Upper lobe of left lung (tissue), 6 donors: ENCODE measurements around the gene KIF1C. TPM values are rescaled to one million over a fixed set of nuclear protein-coding genes. Genes with fewer than 3 reads are reported as not detected.

ENCODE experiments used
- ATAC-seq, 2 donors: fragments of 200-7000 bp; cut with Tn5 transposase; one replicate each; pipeline ENCODE4 v1.9.1; 2022; ENCODE audit warnings: mild to moderate bottlenecking in 2 of 2, moderate library complexity in 2 of 2; ENCODE audit not compliant: low FRiP score in 2 of 2
- DNase-seq, 2 donors: peaks; one replicate each; pipeline ENCODE4 v3.0.0-alpha.2; 2019 to 2020
- H3K27ac ChIP-seq, 4 donors: fragments of 200-600 bp; sonication (generic); one replicate each; pipeline ENCODE4 v1.5.1; 2016 to 2019
- H3K27me3 ChIP-seq, 4 donors: fragments of 200-600 bp; sonication (generic); one replicate each; pipeline ENCODE4 v1.5.1; 2017 to 2019
- H3K36me3 ChIP-seq, 4 donors: fragments of 200-600 bp; sonication (generic); one replicate each; pipeline ENCODE4 v1.5.1; 2016 to 2019
- H3K4me1 ChIP-seq, 4 donors: fragments of 200-600 bp; sonication (generic); one replicate each; pipeline ENCODE4 v1.5.1; 2018 to 2019
- H3K4me3 ChIP-seq, 4 donors: fragments of 200-600 bp; sonication (generic); one replicate each; pipeline ENCODE4 v1.5.1; 2017 to 2019; ENCODE audit warnings: mild to moderate bottlenecking in 2 of 4, moderate library complexity in 1 of 4
- H3K9me3 ChIP-seq, 4 donors: fragments of 200-600 bp; sonication (generic); one replicate each; pipeline ENCODE4 v1.5.1; 2018 to 2019
- CTCF ChIP-seq, 6 experiments: fragments of 450-650 bp in 4 of 6; fragments of 200-600 bp in 2 of 6; sonication (generic) in 2 of 6; IDR thresholded peaks; one replicate each; pipeline ENCODE4 v1.5.1; 2016 to 2019; ENCODE audit warnings: antibody characterized with exemption in 6 of 6
- EP300 ChIP-seq, 4 donors: sonication (generic); formaldehyde crosslinking; IDR thresholded peaks; one replicate each; pipeline ENCODE4 v1.5.1; 2017; ENCODE audit warnings: antibody characterized with exemption in 4 of 4, control low read depth in 2 of 4
- POLR2A ChIP-seq, 4 donors: fragments of 450-650 bp; IDR thresholded peaks; one replicate each; pipeline ENCODE4 v1.5.1; 2016 to 2017; ENCODE audit warnings: antibody characterized with exemption in 4 of 4, mild to moderate bottlenecking in 2 of 4
- POLR2AphosphoS5 ChIP-seq, 2 donors: sonication (generic); formaldehyde crosslinking; IDR thresholded peaks; one replicate each; pipeline ENCODE4 v1.5.1; 2017; ENCODE audit warnings: antibody characterized with exemption in 2 of 2
- WGBS, 2 donors: methylation state at CpG; one replicate each; pipeline ENCODE4 v1.1.5; 2017 to 2018; 5-methylcytosine and 5-hydroxymethylcytosine counted together
- total RNA-seq, 6 donors: library from RNA; depleted of rRNA in 4 of 6; stranded (reverse); fragments of >200 nt in 4 of 6; gene quantifications; one replicate each; pipeline versions ENCODE4 v1.1.0 to v1.2.1, GENCODE V29; 2016 to 2021
- donor health status: DM: no; HTN: no; CAD: no; lungs with moderate emphysema.
- donor health status: DM: no; HTN: yes; CAD: no; lungs with severe emphysema.

The KIF1C gene
- total RNA-seq, 6 donors from 2014 or later, result 130 to 270 (median 206) TPM

DNA sequence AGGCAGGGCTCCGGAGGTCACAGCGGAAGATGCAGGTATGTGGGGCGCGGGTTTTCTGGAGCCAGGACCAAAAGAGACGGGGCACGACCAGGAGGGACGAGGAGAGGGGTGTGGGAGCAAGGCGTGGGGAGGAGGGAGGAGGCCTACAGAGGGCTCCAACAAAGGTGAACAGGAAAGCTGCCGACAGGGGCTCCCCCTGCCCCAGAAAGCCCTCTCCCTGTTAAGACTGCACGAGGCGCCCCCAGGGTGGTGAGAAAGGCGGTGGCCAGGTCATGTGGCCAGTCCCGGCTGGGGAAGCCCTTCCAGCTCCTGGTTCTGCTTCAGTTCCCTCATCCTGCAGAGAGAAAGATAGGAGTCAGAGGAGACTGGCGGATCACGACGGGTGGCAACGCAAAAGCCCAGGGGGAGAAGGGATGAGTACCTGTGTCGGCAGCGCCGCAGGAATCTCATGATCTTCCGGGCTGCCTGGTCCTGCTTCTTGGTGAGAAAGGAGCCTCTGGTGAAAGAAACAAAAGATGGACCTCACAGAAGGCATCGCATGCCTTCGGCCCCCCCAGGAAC lies 29.2 kb upstream of the KIF1C start:
- Histone ChIP-seq H3K27me3 (no peaks in the 10 kb centered on the region), H3K27ac (peak overlapping the region; percentile 90 to 95 (median 94)), H3K4me3 (peak overlapping the region; percentile 43 to 85 (median 74)), H3K36me3 (peaks cover 9 to 49% (median 34%) of the 10 kb centered on the region in 4 donors), H3K9me3 (no peaks in the 10 kb centered on the region), H3K4me1 (peaks cover 26 to 38% (median 33%) of the 10 kb centered on the region in 4 donors)
- ATAC-seq (no peak), DNase-seq (no peak)
- WGBS, 2 donors, result 45 to 48% methylated on average over 23 of the region's 23 CpGs
- no peak for TF ChIP-seq POLR2A (IDR thresholded peaks at IDR 0.05)
- TF ChIP-seq POLR2AphosphoS5 (IDR thresholded peaks at IDR 0.05), result no peak
- no peak for TF ChIP-seq CTCF (IDR thresholded peaks at IDR 0.05)
- no peak for TF ChIP-seq EP300 (IDR thresholded peaks at IDR 0.05)

DNA sequence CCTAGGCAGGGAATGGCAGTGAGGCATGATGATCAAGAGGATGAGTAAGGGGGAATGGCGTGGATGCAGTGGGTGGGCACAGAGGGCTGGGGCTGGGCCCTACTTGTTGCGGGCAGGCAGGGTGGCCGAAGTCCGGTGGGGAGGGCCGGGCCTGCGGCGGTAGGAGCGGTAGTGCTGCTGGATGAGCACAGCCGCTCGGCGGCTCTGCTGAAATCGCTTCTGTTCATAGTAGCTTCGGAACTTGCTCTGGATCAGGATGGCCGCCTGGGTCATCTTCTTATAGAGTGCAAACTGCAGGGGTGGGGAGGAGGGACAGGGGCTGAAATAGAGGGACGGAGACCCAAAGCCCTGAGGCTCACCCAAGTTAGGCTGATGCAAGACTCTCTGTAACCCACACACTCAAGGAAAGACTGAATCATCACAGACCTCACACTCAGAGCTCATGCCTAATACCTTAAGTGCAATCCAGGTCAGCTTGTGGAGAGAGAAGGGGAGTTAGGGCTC lies 28.7 kb upstream of the KIF1C start:
- Histone ChIP-seq H3K4me3 (peak overlapping the region in 3 of 4 donors; percentile 66 to 85 (median 82)), H3K9me3 (no peaks in the 10 kb centered on the region), H3K4me1 (peaks cover 26 to 42% (median 35%) of the 10 kb centered on the region in 4 donors), H3K36me3 (peaks cover 9 to 54% (median 38%) of the 10 kb centered on the region in 4 donors), H3K27ac (peak overlapping the region; percentile 90 to 95 (median 94)), H3K27me3 (no peaks in the 10 kb centered on the region)
- ATAC-seq (no peak), DNase-seq (peak in 1 of 2 donors; percentile 83)
- TF ChIP-seq POLR2AphosphoS5 (IDR thresholded peaks at IDR 0.05) (no peak), CTCF (IDR thresholded peaks at IDR 0.05) (no peak), EP300 (IDR thresholded peaks at IDR 0.05) (no peak), POLR2A (IDR thresholded peaks at IDR 0.05) (no peak)
- WGBS, 2 donors, result 77 to 78% methylated on average over 12 to 15 of the region's 15 CpGs

DNA sequence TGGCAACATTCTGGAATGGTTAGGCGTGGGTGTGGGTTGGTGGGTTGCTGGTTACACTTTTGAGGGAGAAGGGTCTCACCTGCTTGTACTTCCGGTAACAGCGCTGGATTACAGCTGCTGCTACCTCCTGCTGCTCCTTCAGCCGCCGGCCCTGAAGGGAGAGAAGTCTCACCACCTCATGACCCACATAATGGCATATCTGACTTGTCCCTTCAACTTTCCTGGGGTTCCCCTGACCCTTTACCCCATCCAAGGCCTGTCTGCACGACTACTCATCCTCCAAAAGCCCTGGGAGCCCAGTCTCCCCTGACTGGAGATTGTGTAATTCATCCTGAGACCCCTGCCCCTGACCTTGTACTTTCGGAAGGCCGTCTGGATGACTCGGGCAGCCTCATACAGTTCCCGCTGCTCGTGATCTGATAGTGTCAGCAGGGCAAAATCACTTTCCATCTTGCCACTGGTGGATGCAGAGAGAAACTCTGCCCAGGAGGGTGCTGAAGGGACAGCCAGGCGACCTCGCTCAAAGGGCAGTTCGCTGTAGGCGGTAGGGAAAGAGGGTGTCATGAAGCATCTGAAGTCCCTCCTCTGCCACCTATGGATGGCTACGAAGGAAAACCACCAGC lies 28.1 kb upstream of the KIF1C start:
- peaks cover 9 to 59% (median 41%) of the 10 kb centered on the region in 4 donors for H3K36me3 ChIP-seq
- H3K27me3 ChIP-seq, result no peaks in the 10 kb centered on the region
- WGBS, 2 donors, result 85 to 86% methylated on average over 14 to 16 of the region's 16 CpGs
- peaks cover 26 to 45% (median 36%) of the 10 kb centered on the region in 4 donors for H3K4me1 ChIP-seq
- TF ChIP-seq POLR2AphosphoS5 (IDR thresholded peaks at IDR 0.05) (no peak), CTCF (IDR thresholded peaks at IDR 0.05) (no peak), POLR2A (IDR thresholded peaks at IDR 0.05) (no peak), EP300 (IDR thresholded peaks at IDR 0.05) (no peak)
- no peak for ATAC-seq
- H3K9me3 ChIP-seq, result no peaks in the 10 kb centered on the region
- no peak overlapping the region for H3K4me3 ChIP-seq
- no peak for DNase-seq
- peak overlapping the region; percentile 57 to 95 (median 92) for H3K27ac ChIP-seq

- Histone ChIP-seq H3K27ac (peak overlapping the region in 2 of 4 donors; percentile 28 to 95), H3K27me3 (no peaks in the 10 kb centered on the region), H3K4me3 (no peak overlapping the region), H3K4me1 (peaks cover 25 to 45% (median 36%) of the 10 kb centered on the region in 4 donors), H3K9me3 (no peaks in the 10 kb centered on the region), H3K36me3 (peaks cover 9 to 64% (median 41%) of the 10 kb centered on the region in 4 donors)
- WGBS, 2 donors, result 94 to 97% methylated on average over 8 of the region's 8 CpGs
- TF ChIP-seq POLR2AphosphoS5 (IDR thresholded peaks at IDR 0.05) (no peak), POLR2A (IDR thresholded peaks at IDR 0.05) (no peak), CTCF (IDR thresholded peaks at IDR 0.05) (no peak), EP300 (IDR thresholded peaks at IDR 0.05) (no peak)
- no peak for ATAC-seq
- DNase-seq, result no peak
Observed at GRCh38 chr17:4970273-4970672, 27.5 kb upstream of the KIF1C start.
